HG03175 (cell line): ENCODE results near the gene KRTAP10-12.
"Not testable (repeated sequence)": the region's sequence is repeated elsewhere in the genome, so short reads cannot be mapped to it uniquely, and the experiment has no call there.

Experiments used
- ATAC-seq: cut with Tn5 transposase; IDR thresholded peaks from one replicate; pipeline ENCODE4 v1.9.1; 2021; ENCODE audit warnings: mild to moderate bottlenecking, moderate library complexity; ENCODE audit not compliant: unreplicated experiment

KRTAP10-12 gene

GRCh38 chr21:44667612-44668011, 29.4 kb upstream of the KRTAP10-12 start:
- no peak for ATAC-seq

- no peak for ATAC-seq
Measured at GRCh38 chr21:44670642-44671432, 26.1 kb upstream of the KRTAP10-12 start.

GRCh38 chr21:44671911-44672310, 25.1 kb upstream of the KRTAP10-12 start:
- ATAC-seq: no peak

- ATAC-seq: no peak
Measured at GRCh38 chr21:44677881-44678280, 19.1 kb upstream of the KRTAP10-12 start.

GRCh38 chr21:44681152-44681551, 15.8 kb upstream of the KRTAP10-12 start:
- no peak for ATAC-seq

GRCh38 chr21:44681861-44682579, 15.0 kb upstream of the KRTAP10-12 start, which contains the start of gene KRTAP12-1:
Gene KRTAP12-1 (minus strand): TSS chr21:44682163. CDS start chr21:44682123, 40 bp downstream.
- no peak for ATAC-seq

GRCh38 chr21:44682580-44683151, 14.3 kb upstream of the KRTAP10-12 start:
- no peak for ATAC-seq

- no peak for ATAC-seq
Measured at GRCh38 chr21:44684077-44684476, 12.9 kb upstream of the KRTAP10-12 start.

- no peak for ATAC-seq
Measured at GRCh38 chr21:44684483-44684882, 12.5 kb upstream of the KRTAP10-12 start.

- ATAC-seq: not testable (repeated sequence)
Measured at GRCh38 chr21:44685050-44685449, 11.9 kb upstream of the KRTAP10-12 start.

GRCh38 chr21:44686000-44686781, 10.8 kb upstream of the KRTAP10-12 start:
- ATAC-seq: no peak

GRCh38 chr21:44686843-44687561, 10.0 kb upstream of the KRTAP10-12 start:
- ATAC-seq: no peak

GRCh38 chr21:44687671-44688070, 9.3 kb upstream of the KRTAP10-12 start:
- ATAC-seq: no peak

GRCh38 chr21:44689740-44690139, 7.2 kb upstream of the KRTAP10-12 start:
- not testable (repeated sequence) for ATAC-seq

- ATAC-seq: no peak
Measured at GRCh38 chr21:44691686-44692085, 5.3 kb upstream of the KRTAP10-12 start.

GRCh38 chr21:44692798-44693512, 4.0 kb upstream of the KRTAP10-12 start:
- no peak for ATAC-seq

GRCh38 chr21:44694776-44695175, 2.2 kb upstream of the KRTAP10-12 start:
- no peak for ATAC-seq

GRCh38 chr21:44695184-44695583, 1.8 kb upstream of the KRTAP10-12 start:
- no peak for ATAC-seq

GRCh38 chr21:44695641-44696040, 1.3 kb upstream of the KRTAP10-12 start:
- ATAC-seq: no peak

- no peak for ATAC-seq
Measured at GRCh38 chr21:44696572-44696971, 400 bp upstream of the KRTAP10-12 start.
